Effector CD8-positive, alpha-beta T cell (primary cell): Measurements from ENCODE around the gene DSC3.

Source experiments
- DNase-seq: peaks from one replicate; lab custom pipeline; 2025; lab: John Stamatoyannopoulos, UW
- total RNA-seq, 4 experiments: gene quantifications; one replicate each; lab custom pipeline; 2026; lab: John Stamatoyannopoulos, UW

The DSC3 gene
- 0 to 4.3 (median 0.88) reads per million in 4 experiments for total RNA-seq

DNA sequence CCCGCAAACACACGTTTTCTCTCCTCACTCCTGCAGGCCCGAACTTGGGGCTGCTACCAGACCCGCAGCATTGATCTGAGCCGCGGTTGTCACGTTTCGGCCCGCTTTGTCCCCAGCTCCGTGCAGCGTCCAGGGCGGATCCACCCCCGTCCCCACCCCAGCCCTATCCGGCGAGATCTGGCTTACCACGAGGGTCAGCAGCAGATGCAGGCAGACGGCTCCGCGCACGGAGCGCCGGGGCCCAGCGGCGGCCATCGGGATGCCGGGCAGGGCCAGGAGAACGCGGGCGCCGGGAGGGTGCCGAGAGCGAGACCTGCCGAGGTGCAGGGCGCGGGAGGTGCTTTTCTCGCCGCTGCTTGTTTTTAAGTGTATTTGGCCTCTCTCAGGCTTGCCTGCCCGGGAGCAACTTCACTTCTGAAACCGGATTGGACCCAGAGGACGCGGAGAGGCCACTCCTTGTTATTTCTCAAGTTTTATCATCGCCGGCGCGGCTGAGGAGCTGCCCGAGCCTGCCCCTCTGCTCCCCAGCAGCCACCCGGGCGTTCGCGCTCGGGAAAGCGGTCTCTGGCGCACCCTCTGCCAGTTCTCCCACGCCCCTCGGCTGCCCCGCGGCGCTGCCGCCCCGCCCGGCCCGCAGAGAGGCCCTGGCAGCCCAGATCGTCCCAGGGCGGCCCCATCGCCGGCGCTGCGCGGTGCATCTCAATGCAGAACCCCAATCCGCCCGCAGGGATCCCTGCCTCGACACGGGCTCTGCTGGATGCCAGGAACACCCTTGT lies at the start of gene DSC3:
TSS of gene DSC3 (minus strand) at position 337 of the 776 bp plus-strand sequence. CDS start at position 255, 82 bp downstream.
- DNase-seq = no peak

- no peak for DNase-seq
Measured at GRCh38 chr18:31091350-31091749, 48.8 kb upstream of the DSC3 start.

DNA sequence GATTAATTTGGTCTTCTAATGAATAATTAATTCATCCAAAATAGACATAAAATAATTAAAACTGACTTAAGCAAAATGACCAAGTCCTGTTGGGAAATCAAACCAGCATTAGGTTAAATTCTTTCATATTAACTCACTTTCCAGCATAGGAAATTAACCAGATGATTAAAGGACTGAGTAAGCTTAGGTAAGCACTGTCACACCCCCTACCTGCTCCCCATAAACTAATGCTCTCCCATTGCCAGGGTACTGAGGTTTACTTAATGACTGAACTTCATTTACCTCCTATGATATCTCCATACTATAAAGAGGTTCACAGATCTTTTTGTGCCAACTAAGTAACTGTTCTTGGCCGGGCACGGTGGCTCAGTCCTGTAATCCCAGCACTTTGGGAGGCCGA lies 46.0 kb upstream of the DSC3 start:
- no peak for DNase-seq

- DNase-seq = no peak
Measured at GRCh38 chr18:31079973-31080372, 37.4 kb upstream of the DSC3 start.

DNA sequence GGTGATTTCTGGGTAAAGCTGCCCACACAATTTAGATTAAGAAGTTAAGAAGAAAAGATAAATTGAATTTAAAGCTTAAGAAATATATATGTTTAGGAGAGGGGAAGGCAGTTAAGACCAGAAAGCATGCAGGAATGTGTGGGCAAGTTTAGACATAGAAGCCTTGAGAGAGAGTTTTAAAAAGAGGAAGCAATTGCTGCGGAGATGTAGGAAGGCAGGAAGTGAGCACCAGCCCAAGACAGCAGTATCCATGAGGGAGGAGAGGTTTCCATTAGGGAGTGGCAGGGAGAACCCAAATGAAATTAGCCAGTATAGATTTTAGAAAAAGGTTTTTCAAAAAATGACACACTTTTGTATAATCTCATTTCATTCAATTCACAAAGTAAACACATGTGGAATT lies 35.3 kb upstream of the DSC3 start:
- no peak for DNase-seq

GRCh38 chr18:31072175-31072574 lies 29.6 kb upstream of the DSC3 start:
- no peak for DNase-seq

GRCh38 chr18:31070206-31070605 lies 27.7 kb upstream of the DSC3 start:
- DNase-seq = no peak

- DNase-seq = no peak
Measured at GRCh38 chr18:31066266-31066665, 23.7 kb upstream of the DSC3 start.

DNA sequence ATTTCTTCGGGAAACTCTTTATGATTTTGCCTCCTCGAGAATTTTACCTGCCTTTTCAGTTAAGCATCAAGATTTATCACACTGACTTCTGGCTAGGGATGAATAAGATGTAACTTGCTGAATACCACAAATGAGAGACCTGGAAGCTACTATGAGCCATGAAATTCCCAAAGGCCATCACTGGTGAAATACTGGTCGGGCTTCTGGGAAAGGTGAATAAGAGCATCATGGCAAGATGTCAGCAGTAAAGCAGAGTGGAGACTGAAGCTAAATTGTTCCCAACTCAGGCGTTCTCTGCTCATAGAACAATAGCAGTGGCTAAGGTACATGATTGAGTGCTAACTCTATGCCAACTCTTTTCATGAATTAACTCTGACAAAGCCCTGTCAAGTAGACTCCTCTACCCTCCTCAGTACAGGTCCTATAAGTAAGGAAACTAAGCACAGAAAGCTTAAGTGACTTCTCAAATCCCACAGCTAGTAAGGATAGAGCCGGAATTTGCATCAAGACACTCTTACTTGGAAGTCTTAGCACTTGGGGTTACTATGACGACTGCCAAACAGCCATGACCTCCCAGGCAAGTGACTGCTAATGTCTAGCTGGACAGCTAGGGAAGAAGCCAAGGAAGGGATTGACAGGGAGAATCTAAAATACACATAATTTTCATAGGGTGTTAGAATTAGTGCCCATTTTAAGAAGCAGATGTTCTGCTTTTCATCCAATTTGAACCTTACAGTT lies 22.7 kb upstream of the DSC3 start:
- no peak for DNase-seq

GRCh38 chr18:31064130-31064529 lies 21.6 kb upstream of the DSC3 start:
- DNase-seq = no peak

GRCh38 chr18:31061945-31062344 lies 19.4 kb upstream of the DSC3 start:
- DNase-seq = no peak

DNA sequence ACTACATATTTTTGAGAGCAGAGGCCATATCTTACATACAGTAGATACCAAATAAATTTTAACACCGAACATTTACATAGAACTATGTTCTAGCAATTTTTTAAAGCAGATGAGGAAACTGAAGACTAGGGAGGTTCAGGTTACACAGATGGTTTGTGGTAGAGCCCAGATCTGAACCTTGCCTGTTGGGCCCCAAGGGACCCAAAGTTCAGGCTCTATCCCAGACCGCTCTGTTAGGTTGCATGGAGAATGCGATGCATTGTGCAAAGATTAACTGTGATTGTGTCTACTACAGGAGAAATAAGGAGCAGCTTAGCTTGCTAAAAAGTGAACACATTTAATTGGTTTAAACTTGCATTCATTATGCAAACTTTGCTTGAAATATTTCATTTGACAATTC lies 16.4 kb upstream of the DSC3 start:
- DNase-seq = no peak

GRCh38 chr18:31057917-31058316 lies 15.4 kb upstream of the DSC3 start:
- DNase-seq = no peak

- no peak for DNase-seq
Measured at GRCh38 chr18:31057051-31057450, 14.5 kb upstream of the DSC3 start.

- DNase-seq = no peak
Measured at GRCh38 chr18:31056296-31056695, 13.8 kb upstream of the DSC3 start.

- no peak for DNase-seq
Measured at GRCh38 chr18:31050635-31051034, 8.1 kb upstream of the DSC3 start.

GRCh38 chr18:31049189-31049588 lies 6.6 kb upstream of the DSC3 start:
- no peak for DNase-seq

DNA sequence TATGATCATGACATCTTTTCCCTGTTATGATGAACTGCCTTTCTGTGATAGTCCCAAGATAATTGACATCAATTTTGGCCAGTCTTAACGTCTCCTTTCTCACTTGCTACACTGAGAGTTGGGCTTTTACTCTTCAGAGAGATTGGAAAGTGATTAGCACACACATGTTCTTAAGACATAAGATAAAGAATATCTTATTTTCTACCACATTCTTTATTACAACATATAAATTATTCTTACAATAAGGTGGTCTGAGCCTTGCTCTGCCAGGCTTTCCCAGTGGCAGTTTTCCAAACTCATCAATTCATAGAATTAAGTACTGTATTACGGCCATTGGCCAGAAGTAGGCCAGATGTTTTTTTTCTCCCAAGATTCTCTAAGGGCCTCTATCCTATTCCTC lies 5.7 kb upstream of the DSC3 start:
- no peak for DNase-seq

- DNase-seq = no peak
Measured at GRCh38 chr18:31046916-31047315, 4.4 kb upstream of the DSC3 start.

DNA sequence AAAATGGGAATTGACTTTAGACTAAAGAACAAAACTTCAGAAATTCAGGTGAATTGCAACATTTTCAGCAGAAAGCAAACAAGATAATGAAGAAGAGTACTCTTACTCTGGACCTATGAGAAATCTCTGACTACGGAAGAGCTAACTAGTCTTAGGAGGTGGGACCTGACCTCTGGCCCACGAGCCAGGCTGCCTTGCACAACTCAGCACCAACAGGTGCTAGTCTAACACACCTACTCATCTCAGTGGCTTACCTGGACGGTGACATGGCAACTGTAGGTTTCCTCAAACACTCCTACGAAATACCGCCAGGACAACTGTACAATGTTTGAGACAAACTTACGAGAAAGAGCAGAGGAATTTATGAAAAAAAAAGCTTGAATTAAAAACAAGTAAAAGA lies 3.1 kb upstream of the DSC3 start:
- no peak for DNase-seq

DNA sequence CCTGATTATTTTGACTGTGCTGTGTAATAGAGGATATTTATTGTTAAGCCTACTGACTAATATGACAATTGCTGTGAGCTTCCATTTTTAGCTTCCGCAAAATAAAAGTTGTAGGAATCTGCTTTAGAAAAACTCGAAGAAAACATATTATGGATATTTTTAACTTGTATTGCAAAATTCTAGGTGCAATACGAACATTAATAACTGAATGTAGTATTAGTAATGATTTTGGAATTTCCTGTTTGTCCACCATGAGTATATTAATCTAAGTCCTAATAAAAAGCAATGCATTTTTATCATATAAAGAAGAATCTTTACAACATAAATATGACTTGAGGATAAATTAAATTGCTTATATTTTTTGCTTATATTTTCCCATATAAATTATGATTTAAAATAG lies 2.4 kb upstream of the DSC3 start:
- DNase-seq = no peak

- DNase-seq = no peak
Measured at GRCh38 chr18:31043709-31044108, 1.2 kb upstream of the DSC3 start.

- DNase-seq = no peak
Measured at GRCh38 chr18:31042084-31042405, 497 bp downstream of the DSC3 start.
